Activated T-helper 9 cell treated with anti-CD3 and anti-CD28 coated beads, Interleukin-2, amount 50 U/mL, for 16 hours (primary cell): ENCODE results near the gene PERP.

Experiments
- DNase-seq: peaks from one replicate; pipeline ENCODE4 v3.0.0-alpha.2; 2020; ENCODE audit warnings: low read depth

The PERP gene

GRCh38 chr6:138044972-138045371, 62.2 kb downstream of the PERP start:
- no peak for DNase-seq

DNA sequence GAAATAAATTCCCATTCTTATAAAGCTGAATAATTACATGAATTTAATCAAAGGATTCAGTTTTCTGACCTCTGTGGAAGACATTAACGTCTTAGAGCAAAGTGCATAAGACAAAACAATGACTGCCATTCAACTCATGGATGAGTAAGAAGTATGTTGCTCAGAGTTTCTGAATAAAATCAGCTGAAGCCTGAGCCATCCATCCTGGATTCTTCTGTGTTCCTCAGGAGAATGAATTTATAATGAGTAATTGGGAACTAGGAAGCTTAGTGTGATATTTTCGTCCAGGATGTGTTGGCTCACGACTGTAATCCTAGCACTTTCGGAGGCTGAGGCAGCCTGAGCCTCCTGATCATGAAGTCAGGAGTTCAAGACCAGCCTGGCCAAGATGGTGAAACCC, 62.8 kb downstream of the PERP start:
- no peak for DNase-seq
